ENCODE results near the gene CHDH. TPM values are rescaled to one million over a fixed set of nuclear protein-coding genes. Genes with fewer than 3 reads are reported as not detected.

CHDH gene
- total and polyA plus RNA-seq, 2 donors (not counting 1 experiment from before 2014, with no cell fraction given) = 0.03 to 0.37 TPM

- Histone ChIP-seq H3K4me1 (ENCODE audit: control insufficient read depth in 2 of 2, insufficient read depth in 2 of 2, low read length in 2 of 2) (no peaks in the 10 kb centered on the region), H4K20me1 (ENCODE audit: control insufficient read depth, insufficient read depth, low read length, poor library complexity, severe bottlenecking) (no peaks in the 10 kb centered on the region), H2AFZ (ENCODE audit: insufficient read depth, low read depth, low read length, poor library complexity, severe bottlenecking) (no peak overlapping the region), H3K9me3 (ENCODE audit: control extremely low read depth in 1 of 3, control insufficient read depth in 2 of 3, insufficient read depth in 1 of 3, low read length in 2 of 3) (no peaks in the 10 kb centered on the region), H3K4me2 (replicated peaks; ENCODE audit: low read depth, low read length, poor library complexity, severe bottlenecking) (no peak overlapping the region), H3K36me3 (replicated peaks in 1 of 2; ENCODE audit: control extremely low read depth in 1 of 2, control insufficient read depth in 1 of 2, extremely low read depth in 1 of 2, insufficient read depth in 2 of 2, low read length in 1 of 2) (no peaks in the 10 kb centered on the region), H3K27ac (ENCODE audit: low read length in 2 of 2) (no peak overlapping the region), H3K4me3 (ENCODE audit: control extremely low read depth in 1 of 5, extremely low read depth in 1 of 5, insufficient read depth in 1 of 5, low read depth in 2 of 5, low read length in 4 of 5) (no peak overlapping the region), H3K9ac (ENCODE audit: low read length) (no peak overlapping the region), H3K79me2 (ENCODE audit: control insufficient read depth, insufficient read depth, low read length) (no peaks in the 10 kb centered on the region), H3K27me3 (replicated peaks in 1 of 4; ENCODE audit: control extremely low read depth in 1 of 4, control insufficient read depth in 3 of 4, insufficient read depth in 4 of 4, low read length in 3 of 4) (peaks cover 0 to 4% (median 1%) of the 10 kb centered on the region in 4 experiments)
- Mint-ChIP-seq H3K9me3 (ENCODE audit: insufficient read depth) (no peaks in the 10 kb centered on the region), H3K4me1 (no peaks in the 10 kb centered on the region), H3K4me3 (no peak overlapping the region), H3K27ac (no peak overlapping the region), H3K27me3 (no peaks in the 10 kb centered on the region)
- CTCF ChIA-PET = no interaction called here
- intact Hi-C loops (cut with micrococcal nuclease) = no loop called here
- DNase-seq (no peak), ATAC-seq (ENCODE audit: low read depth) (no peak)
- POLR2A ChIA-PET = interaction anchor here (0.6 kb wide), 1 partner anchor 127 kb away, joined by 3 read pairs; no protein-coding TSS in a partner anchor
- no peak for TF ChIP-seq CTCF (IDR thresholded peaks at IDR 0.05)
- no peak for TF ChIP-seq EZH2 (IDR thresholded peaks at IDR 0.05; ENCODE audit: borderline replicate concordance, insufficient read depth, low read depth, low read length, poor library complexity, severe bottlenecking)
- WGBS (ENCODE audit: insufficient coverage) = 84% methylated on average over 13 of the region's 14 CpGs
Measured at GRCh38 chr3:53818221-53819162, 27.7 kb downstream of the CHDH start.

- Histone ChIP-seq H3K79me2 (ENCODE audit: control insufficient read depth, insufficient read depth, low read length) (no peaks in the 10 kb centered on the region), H3K9ac (ENCODE audit: low read length) (no peak overlapping the region), H2AFZ (ENCODE audit: insufficient read depth, low read depth, low read length, poor library complexity, severe bottlenecking) (no peak overlapping the region), H3K9me3 (ENCODE audit: control extremely low read depth in 1 of 3, control insufficient read depth in 2 of 3, insufficient read depth in 1 of 3, low read length in 2 of 3) (no peaks in the 10 kb centered on the region), H3K27me3 (replicated peaks in 1 of 4; ENCODE audit: control extremely low read depth in 1 of 4, control insufficient read depth in 3 of 4, insufficient read depth in 4 of 4, low read length in 3 of 4) (peaks cover 0 to 4% (median 1%) of the 10 kb centered on the region in 4 experiments), H3K4me1 (ENCODE audit: control insufficient read depth in 2 of 2, insufficient read depth in 2 of 2, low read length in 2 of 2) (no peaks in the 10 kb centered on the region), H3K36me3 (replicated peaks in 1 of 2; ENCODE audit: control extremely low read depth in 1 of 2, control insufficient read depth in 1 of 2, extremely low read depth in 1 of 2, insufficient read depth in 2 of 2, low read length in 1 of 2) (no peaks in the 10 kb centered on the region), H4K20me1 (ENCODE audit: control insufficient read depth, insufficient read depth, low read length, poor library complexity, severe bottlenecking) (no peaks in the 10 kb centered on the region), H3K27ac (ENCODE audit: low read length in 2 of 2) (no peak overlapping the region), H3K4me3 (ENCODE audit: control extremely low read depth in 1 of 5, extremely low read depth in 1 of 5, insufficient read depth in 1 of 5, low read depth in 2 of 5, low read length in 4 of 5) (no peak overlapping the region), H3K4me2 (replicated peaks; ENCODE audit: low read depth, low read length, poor library complexity, severe bottlenecking) (no peak overlapping the region)
- Mint-ChIP-seq H3K27me3 (no peaks in the 10 kb centered on the region), H3K4me3 (no peak overlapping the region), H3K9me3 (ENCODE audit: insufficient read depth) (no peaks in the 10 kb centered on the region), H3K4me1 (no peaks in the 10 kb centered on the region), H3K27ac (no peak overlapping the region)
- no peak for TF ChIP-seq CTCF (IDR thresholded peaks at IDR 0.05)
- no peak for TF ChIP-seq EZH2 (IDR thresholded peaks at IDR 0.05; ENCODE audit: borderline replicate concordance, insufficient read depth, low read depth, low read length, poor library complexity, severe bottlenecking)
- CTCF ChIA-PET = no interaction called here
- ATAC-seq (ENCODE audit: low read depth) = no peak
- no peak for DNase-seq
- intact Hi-C loops (cut with micrococcal nuclease) = no loop called here
- POLR2A ChIA-PET = no interaction called here
- WGBS (ENCODE audit: insufficient coverage) = 71% methylated on average over 17 of the region's 17 CpGs
Measured at GRCh38 chr3:53817809-53818208, 28.4 kb downstream of the CHDH start.

Measured in B cell (primary cell).